Measurements from ENCODE around the gene CRHR2. TPM values are rescaled to one million over a fixed set of nuclear protein-coding genes. Genes with fewer than 3 reads are reported as not detected.

The CRHR2 gene
- total RNA-seq (0.77 and 0.92 TPM in 2 replicates), polyA plus RNA-seq (0.39 and 0.42 TPM in 2 replicates)

DNA sequence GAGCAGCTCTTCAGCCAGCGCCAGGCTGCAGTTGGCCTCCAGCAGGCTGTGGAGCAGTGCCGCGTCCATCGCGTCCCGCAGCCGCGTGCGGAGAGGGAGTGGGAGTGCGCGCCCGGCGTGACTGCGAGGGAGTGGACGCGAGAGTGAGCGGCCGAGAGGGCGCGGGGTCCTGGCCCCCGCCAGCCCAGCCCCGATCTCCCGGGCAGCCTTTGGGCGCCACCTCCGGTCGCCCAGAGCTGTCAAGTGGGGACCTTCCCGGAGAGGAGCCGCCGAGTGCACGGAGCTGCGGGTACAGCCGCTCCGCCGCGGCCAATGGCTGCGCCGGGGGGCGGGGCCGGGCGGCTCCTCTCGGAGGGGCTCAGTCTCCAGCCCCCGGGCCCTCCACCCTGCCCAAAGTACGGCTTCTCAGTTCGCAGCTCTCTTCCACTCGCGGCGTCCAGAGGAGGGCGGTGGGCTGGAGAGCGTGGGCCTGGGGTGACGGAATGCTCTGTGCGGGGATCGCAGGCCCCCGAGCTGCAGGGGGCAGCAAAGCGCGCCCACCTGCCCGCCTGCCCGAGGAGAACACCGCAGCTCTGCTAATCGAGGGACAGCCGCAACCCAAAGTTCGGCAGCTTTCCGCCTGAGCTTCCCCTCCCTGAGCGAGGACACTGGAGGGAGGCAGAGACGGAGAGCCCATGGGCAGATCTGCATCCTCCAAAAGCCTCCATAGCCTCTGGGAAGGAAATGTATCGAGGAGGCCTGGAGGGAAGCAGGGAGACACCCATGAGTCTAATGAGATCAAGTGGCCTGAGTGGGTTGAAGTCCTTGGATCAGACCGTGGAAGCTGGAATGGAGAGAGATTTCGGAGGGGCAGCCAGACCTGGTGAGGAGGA, at the start of gene CRHR2:
Gene CRHR2, minus strand, starts transcription at position 245 of the 872 bp plus-strand sequence. Its CDS starts 176 bp downstream, at position 69.
- Histone ChIP-seq H3K4me1 (ENCODE audit: low read depth) (no peaks in the 10 kb centered on the region), H3K4me3 (peak within 1 kb of the TSS; percentile 32), H3K27me3 (peaks cover 67% of the 10 kb centered on the region), H3K36me3 (no peaks in the 10 kb centered on the region), H3K9me3 (ENCODE audit: low read depth) (no peaks in the 10 kb centered on the region), H3K27ac (no peak within 1 kb of the TSS)
- TF ChIP-seq, protein P1, sequence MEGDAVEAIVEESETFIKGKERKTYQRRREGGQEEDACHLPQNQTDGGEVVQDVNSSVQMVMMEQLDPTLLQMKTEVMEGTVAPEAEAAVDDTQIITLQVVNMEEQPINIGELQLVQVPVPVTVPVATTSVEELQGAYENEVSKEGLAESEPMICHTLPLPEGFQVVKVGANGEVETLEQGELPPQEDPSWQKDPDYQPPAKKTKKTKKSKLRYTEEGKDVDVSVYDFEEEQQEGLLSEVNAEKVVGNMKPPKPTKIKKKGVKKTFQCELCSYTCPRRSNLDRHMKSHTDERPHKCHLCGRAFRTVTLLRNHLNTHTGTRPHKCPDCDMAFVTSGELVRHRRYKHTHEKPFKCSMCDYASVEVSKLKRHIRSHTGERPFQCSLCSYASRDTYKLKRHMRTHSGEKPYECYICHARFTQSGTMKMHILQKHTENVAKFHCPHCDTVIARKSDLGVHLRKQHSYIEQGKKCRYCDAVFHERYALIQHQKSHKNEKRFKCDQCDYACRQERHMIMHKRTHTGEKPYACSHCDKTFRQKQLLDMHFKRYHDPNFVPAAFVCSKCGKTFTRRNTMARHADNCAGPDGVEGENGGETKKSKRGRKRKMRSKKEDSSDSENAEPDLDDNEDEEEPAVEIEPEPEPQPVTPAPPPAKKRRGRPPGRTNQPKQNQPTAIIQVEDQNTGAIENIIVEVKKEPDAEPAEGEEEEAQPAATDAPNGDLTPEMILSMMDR (IDR thresholded peaks at IDR 0.05; ENCODE audit: low read depth, low read length): peak; percentile 43
- peak in 1 of 2 donors; percentile 69 for DNase-seq (ENCODE audit: low read depth in 1 of 2, low spot score in 1 of 2)

DNA sequence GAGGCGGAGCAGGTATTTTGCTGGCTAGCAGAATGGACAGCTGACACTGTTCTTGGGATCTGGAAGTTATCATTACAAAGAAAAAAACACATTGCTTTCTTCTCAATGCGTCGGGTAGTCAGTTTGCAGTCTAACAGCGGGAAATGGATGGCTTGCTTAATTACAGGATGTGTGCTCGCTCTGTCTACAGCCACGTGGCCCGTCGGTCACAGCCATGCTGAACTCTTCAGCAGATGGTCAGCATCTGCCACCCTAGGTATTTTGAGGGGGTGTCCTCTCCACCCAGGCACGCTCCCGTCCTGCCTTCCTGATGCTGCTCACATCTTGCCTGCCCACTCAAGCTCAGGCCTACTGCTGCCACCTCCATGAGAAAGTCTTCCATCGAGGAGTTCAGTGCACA, 49.3 kb upstream of the CRHR2 start:
- Histone ChIP-seq H3K4me1 (ENCODE audit: low read depth) (no peaks in the 10 kb centered on the region), H3K36me3 (no peaks in the 10 kb centered on the region), H3K27ac (no peak overlapping the region), H3K4me3 (no peak overlapping the region), H3K27me3 (no peaks in the 10 kb centered on the region), H3K9me3 (ENCODE audit: low read depth) (no peaks in the 10 kb centered on the region)
- TF ChIP-seq, protein P1 (IDR thresholded peaks at IDR 0.05; ENCODE audit: low read depth, low read length): no peak
- no peak for DNase-seq (ENCODE audit: low read depth in 1 of 2, low spot score in 1 of 2)

DNA sequence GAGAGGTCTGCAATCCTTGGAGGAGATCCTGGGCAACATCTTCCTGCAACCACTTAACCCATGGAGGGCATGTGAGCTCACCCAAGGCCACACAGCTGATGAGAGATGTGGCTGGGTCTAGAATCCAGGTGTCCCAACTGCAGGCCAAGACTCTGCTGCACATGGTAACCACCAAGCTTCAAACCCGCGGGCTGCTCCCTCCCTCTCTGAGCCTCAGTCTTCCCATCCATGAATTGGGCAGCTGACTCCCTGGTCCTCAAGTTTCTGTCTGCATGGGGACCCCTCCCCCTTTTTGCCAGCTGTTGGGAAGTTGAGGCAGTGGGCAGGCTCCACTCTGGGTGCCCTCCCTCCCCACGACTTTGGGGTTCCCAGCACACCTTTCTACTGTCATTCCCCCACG, 48.7 kb upstream of the CRHR2 start:
- H3K27ac ChIP-seq: no peak overlapping the region
- no peaks in the 10 kb centered on the region for H3K4me1 ChIP-seq (ENCODE audit: low read depth)
- TF ChIP-seq, protein P1 (IDR thresholded peaks at IDR 0.05; ENCODE audit: low read depth, low read length): no peak

DNA sequence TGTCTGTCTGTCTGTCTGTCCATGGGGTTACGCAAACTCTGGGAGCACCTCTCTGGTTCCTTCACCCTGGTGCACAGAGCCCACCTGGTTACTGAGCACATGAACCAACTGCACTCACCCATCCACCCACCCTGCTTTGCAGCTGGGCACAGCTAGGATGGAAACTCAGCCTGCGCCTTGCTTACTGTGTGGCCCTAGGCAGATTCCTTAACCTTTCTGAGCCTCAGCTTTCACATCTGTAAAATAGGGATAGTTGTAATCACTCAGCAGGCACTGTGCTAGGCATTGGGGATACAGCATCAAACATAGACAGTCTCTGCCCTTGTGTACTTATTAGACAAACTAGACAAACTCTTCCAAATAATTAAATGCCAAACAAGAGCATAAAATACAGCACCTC, 47.8 kb upstream of the CRHR2 start:
- H3K27ac ChIP-seq: no peak overlapping the region
- TF ChIP-seq, protein P1 (IDR thresholded peaks at IDR 0.05; ENCODE audit: low read depth, low read length): no peak
- H3K27me3 ChIP-seq: no peaks in the 10 kb centered on the region
- no peaks in the 10 kb centered on the region for H3K4me1 ChIP-seq (ENCODE audit: low read depth)
- H3K9me3 ChIP-seq (ENCODE audit: low read depth): no peaks in the 10 kb centered on the region
- H3K4me3 ChIP-seq: no peak overlapping the region
- no peak for DNase-seq (ENCODE audit: low read depth in 1 of 2, low spot score in 1 of 2)
- no peaks in the 10 kb centered on the region for H3K36me3 ChIP-seq

More for the DNA sequence above, 48.7 kb upstream of the CRHR2 start:
- H3K36me3 ChIP-seq: no peaks in the 10 kb centered on the region
- H3K27me3 ChIP-seq: no peaks in the 10 kb centered on the region
- H3K4me3 ChIP-seq: no peak overlapping the region
- H3K9me3 ChIP-seq (ENCODE audit: low read depth): no peaks in the 10 kb centered on the region
- no peak for DNase-seq (ENCODE audit: low read depth in 1 of 2, low spot score in 1 of 2)

DNA sequence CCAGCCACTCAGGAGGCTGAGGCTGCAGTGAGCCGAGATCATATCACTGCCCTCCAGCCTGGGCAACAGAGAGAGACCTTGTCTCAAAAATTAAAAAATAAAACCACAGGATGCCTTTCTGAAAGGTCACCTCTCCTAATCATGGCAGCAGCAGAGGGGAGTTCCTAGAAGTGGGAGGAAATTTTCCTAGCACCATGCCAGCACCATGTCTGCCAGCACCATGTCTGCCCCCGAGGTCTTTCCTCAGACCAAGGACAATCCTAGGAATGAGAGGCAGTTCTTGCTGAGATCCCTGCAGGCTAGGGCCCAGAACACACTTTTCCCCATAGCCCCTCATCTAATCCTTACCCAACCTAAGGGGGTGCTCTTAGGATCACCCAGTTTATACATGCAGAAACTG, 47.4 kb upstream of the CRHR2 start:
- no peak for DNase-seq (ENCODE audit: low read depth in 1 of 2, low spot score in 1 of 2)
- TF ChIP-seq, protein P1 (IDR thresholded peaks at IDR 0.05; ENCODE audit: low read depth, low read length): no peak
- Histone ChIP-seq H3K27ac (no peak overlapping the region), H3K4me3 (no peak overlapping the region), H3K9me3 (ENCODE audit: low read depth) (no peaks in the 10 kb centered on the region), H3K36me3 (no peaks in the 10 kb centered on the region), H3K27me3 (no peaks in the 10 kb centered on the region), H3K4me1 (ENCODE audit: low read depth) (no peaks in the 10 kb centered on the region)
